Kidney (tissue), 14 donors: Measurements from ENCODE around the gene FAM83C. TPM values are rescaled to one million over a fixed set of nuclear protein-coding genes. Genes with fewer than 3 reads are reported as not detected.
A peak's percentile ranks its signal among the peaks of the same experiment; 100 is the strongest.

ENCODE experiments used
- DNase-seq, 5 donors: peaks; one replicate each; pipeline ENCODE4 v3.0.0-alpha.2; 2013 to 2020
- FAIRE-seq: peaks from 2 replicates; lab custom pipeline; 2012; peaks lifted over from hg19 to GRCh38; lab: Jason Lieb, UNC
- H3K27ac ChIP-seq, 2 donors: one replicate each; pipeline ENCODE4 v1.7.0; 2013; ENCODE audit warnings: low read depth in 2 of 2, low read length in 2 of 2, inconsistent platforms in 1 of 2
- H3K27me3 ChIP-seq: one replicate; pipeline ENCODE4 v1.7.1; 2013; ENCODE audit warnings: low read length, inconsistent platforms; ENCODE audit not compliant: control insufficient read depth, insufficient read depth
- H3K36me3 ChIP-seq, 3 donors: one replicate each; pipeline versions ENCODE4 v1.7.0 to v1.7.1; 2013; ENCODE audit warnings: low read length in 3 of 3, control low read depth in 1 of 3, inconsistent platforms in 1 of 3; ENCODE audit not compliant: insufficient read depth in 3 of 3, control insufficient read depth in 2 of 3
- H3K4me1 ChIP-seq, 3 donors: one replicate each; pipeline versions ENCODE4 v1.7.0 to v1.7.1; 2013; ENCODE audit warnings: low read length in 3 of 3, inconsistent platforms in 1 of 3, low read depth in 1 of 3; ENCODE audit not compliant: control insufficient read depth in 2 of 3, insufficient read depth in 2 of 3
- H3K4me3 ChIP-seq, 3 donors: one replicate each; pipeline versions ENCODE4 v1.7.0 to v1.8.1; 2013; ENCODE audit warnings: low read length in 3 of 3, control low read depth in 1 of 3, inconsistent platforms in 1 of 3
- H3K9ac ChIP-seq, 3 donors: one replicate each; pipeline versions ENCODE4 v1.7.0 to v1.7.1; 2013; ENCODE audit warnings: low read length in 3 of 3, control low read depth in 1 of 3, inconsistent platforms in 1 of 3
- H3K9me3 ChIP-seq, 3 donors: one replicate each; pipeline versions ENCODE4 v1.7.0 to v1.7.1; 2013; ENCODE audit warnings: low read length in 3 of 3, control low read depth in 1 of 3, inconsistent platforms in 1 of 3; ENCODE audit not compliant: control insufficient read depth in 2 of 3, insufficient read depth in 1 of 3
- intact Hi-C: fragments of 100-400 bp; cut with DNase I; formaldehyde crosslinking; loops from one replicate; pipeline ENCODE4 v1.11.1; 2022
- polyA plus RNA-seq: library from polyadenylated mRNA; stranded (reverse); fragments of 350-450 nt; fragmentation: Illumina TruSeq; extraction: RNeasy Lipid Tissue Mini Kit (QIAGEN cat#74804); gene quantifications from one replicate; pipeline ENCODE4 v1.2.3, GENCODE V29; 2014; ENCODE audit warnings: low read depth, low replicate concordance; ENCODE audit not compliant: insufficient read depth
- total RNA-seq: library from RNA; stranded (reverse); fragmentation: NEBNext Ultra II Directional; extraction: Animal tissue kit (Norgen Biotek cat#: 25700); gene quantifications from one replicate; pipeline ENCODE4 v1.2.1, GENCODE V29; 2021
- TF ChIP-seq, protein P1 (sequence below): IDR thresholded peaks from 3 replicates; pipeline ENCODE4 v1.5.1; 2012; ENCODE audit warnings: mild to moderate bottlenecking, moderate library complexity, borderline replicate concordance; ENCODE audit not compliant: insufficient read depth; ENCODE audit errors: extremely low read depth
- donor health status: control.
- donor health status: control.
- donor health status: control.
- donor health status: control.
- donor health status: control.
- donor health status: DM: yes; HTN: yes; CAD: no.
- donor health status: Normal renal cell carcinoma (clear cell type).

The FAM83C gene
- total and polyA plus RNA-seq, 2 donors from 2014 or later: not detected

DNA sequence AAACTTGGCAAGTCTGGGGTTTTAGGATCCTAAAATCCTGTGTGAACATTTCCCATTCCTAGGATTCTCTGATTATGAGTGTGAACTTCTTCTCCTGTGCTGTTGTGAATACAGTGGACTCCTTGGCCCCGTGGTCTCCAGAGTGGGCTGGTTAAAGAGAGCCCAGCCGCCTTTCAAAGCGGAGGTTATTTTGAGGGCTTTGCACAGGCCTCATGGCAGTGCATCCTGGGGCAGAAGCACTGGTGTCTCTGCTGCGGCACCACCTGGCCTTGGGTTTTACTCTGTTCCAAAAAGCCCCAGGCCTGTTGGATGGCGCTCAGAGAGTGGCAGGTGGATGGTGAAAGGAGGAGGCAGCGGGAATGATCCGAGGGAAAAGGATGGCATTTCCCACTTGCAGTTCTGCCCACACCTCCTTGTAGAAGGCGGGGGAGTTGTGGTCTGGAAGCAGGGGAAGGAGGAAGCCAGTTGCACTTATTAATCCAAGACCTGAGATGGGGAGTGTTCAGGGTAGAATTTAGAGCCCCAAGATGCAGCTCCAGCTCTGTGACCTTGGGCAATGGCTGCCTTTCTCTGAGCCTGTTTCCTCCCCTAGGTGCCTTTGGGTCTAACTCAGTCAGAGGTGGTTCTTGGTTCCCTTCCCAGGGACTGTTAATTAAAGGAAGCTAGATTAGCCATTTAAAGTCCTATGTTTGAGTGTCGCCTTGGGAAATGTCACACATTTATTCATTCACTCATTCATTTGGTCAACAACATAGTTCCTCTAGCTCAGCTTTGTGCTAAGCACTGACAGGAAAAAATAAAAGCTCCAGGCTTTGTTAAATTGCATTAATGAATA lies 43.4 kb downstream of the FAM83C start:
- Histone ChIP-seq H3K27me3 (no peaks in the 10 kb centered on the region), H3K27ac (peak overlapping the region; percentile 49), H3K4me1 (no peaks in the 10 kb centered on the region), H3K36me3 (no peaks in the 10 kb centered on the region), H3K9me3 (no peaks in the 10 kb centered on the region), H3K9ac (no peak overlapping the region), H3K4me3 (no peak overlapping the region)
- TF ChIP-seq, protein P1, sequence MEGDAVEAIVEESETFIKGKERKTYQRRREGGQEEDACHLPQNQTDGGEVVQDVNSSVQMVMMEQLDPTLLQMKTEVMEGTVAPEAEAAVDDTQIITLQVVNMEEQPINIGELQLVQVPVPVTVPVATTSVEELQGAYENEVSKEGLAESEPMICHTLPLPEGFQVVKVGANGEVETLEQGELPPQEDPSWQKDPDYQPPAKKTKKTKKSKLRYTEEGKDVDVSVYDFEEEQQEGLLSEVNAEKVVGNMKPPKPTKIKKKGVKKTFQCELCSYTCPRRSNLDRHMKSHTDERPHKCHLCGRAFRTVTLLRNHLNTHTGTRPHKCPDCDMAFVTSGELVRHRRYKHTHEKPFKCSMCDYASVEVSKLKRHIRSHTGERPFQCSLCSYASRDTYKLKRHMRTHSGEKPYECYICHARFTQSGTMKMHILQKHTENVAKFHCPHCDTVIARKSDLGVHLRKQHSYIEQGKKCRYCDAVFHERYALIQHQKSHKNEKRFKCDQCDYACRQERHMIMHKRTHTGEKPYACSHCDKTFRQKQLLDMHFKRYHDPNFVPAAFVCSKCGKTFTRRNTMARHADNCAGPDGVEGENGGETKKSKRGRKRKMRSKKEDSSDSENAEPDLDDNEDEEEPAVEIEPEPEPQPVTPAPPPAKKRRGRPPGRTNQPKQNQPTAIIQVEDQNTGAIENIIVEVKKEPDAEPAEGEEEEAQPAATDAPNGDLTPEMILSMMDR: no peak
- DNase-seq: no peak
- intact Hi-C loops: no loop called here
- no peak for FAIRE-seq

DNA sequence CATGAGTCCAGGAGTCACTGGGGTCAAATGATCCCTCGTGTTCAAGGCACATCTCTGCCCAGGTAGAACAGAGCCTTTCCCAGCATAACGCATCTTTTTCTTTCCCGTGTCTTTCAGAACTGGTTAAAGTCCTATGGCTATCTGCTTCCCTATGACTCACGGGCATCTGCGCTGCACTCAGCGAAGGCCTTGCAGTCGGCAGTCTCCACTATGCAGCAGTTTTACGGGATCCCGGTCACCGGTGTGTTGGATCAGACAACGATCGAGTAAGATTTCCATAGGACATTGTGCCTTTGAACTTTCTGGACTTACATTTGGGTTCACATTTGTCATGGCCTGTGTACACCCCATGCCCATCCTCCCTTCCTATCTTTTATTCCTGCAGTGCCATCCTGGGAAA lies 45.5 kb downstream of the FAM83C start:
- Histone ChIP-seq H3K27ac (no peak overlapping the region), H3K4me3 (no peak overlapping the region), H3K9ac (no peak overlapping the region), H3K27me3 (no peaks in the 10 kb centered on the region), H3K9me3 (no peaks in the 10 kb centered on the region), H3K4me1 (no peaks in the 10 kb centered on the region), H3K36me3 (no peaks in the 10 kb centered on the region)
- intact Hi-C loops: no loop called here
- DNase-seq (no peak), FAIRE-seq (no peak)
- TF ChIP-seq, protein P1: no peak

DNA sequence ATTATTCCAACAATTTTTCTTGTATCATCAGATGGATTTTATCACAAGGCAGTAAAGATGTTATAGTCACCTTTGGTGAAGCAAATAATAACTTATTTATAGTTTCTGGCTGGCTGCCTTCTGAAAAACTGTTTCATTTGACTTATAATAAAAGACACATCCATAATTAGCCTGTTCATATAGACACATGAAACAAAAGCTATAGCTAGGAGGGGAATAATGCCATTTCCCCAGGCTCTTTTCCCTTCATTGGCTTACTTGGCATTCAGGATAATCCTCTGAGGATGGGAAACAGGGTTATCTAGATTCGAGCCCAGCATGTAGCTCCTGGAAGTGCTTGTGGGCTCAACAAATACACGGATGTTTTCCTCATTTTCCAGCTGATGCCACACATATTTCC lies 48.2 kb downstream of the FAM83C start:
- TF ChIP-seq, protein P1: no peak
- FAIRE-seq: no peak
- DNase-seq: no peak
- H3K9me3 ChIP-seq: no peaks in the 10 kb centered on the region
- no peaks in the 10 kb centered on the region for H3K4me1 ChIP-seq
- H3K27me3 ChIP-seq: no peaks in the 10 kb centered on the region
- H3K36me3 ChIP-seq: no peaks in the 10 kb centered on the region
- H3K9ac ChIP-seq: no peak overlapping the region
- no peak overlapping the region for H3K27ac ChIP-seq
- intact Hi-C loops: no loop called here
- no peak overlapping the region for H3K4me3 ChIP-seq

DNA sequence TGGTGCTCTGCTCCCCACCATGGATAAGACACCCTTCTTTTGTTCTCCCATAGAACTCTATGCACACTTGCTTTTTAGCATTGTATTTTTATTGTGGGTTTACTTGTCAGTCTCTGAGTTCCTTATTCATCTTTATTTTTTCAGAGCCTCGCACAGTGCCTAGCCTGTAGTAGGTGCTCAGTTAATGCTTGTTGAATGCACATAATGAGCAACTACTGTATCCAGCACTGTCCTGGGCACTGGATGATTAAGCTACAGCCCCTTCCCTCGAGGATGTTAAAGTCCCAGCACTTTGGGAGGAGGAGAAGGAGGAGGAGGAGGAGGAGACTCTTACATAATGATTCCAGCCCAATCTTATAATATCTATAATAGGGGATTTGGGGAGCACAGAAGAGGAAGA lies 48.9 kb downstream of the FAM83C start:
- Histone ChIP-seq H3K9ac (no peak overlapping the region), H3K27me3 (no peaks in the 10 kb centered on the region), H3K36me3 (no peaks in the 10 kb centered on the region), H3K4me3 (no peak overlapping the region), H3K27ac (no peak overlapping the region), H3K9me3 (no peaks in the 10 kb centered on the region), H3K4me1 (no peaks in the 10 kb centered on the region)
- FAIRE-seq (no peak), DNase-seq (no peak)
- intact Hi-C loops: no loop called here
- TF ChIP-seq, protein P1: no peak
